Bronchial epithelial cell (primary cell): Measurements from ENCODE around the gene ELOVL1. TPM values are rescaled to one million over a fixed set of nuclear protein-coding genes. Genes with fewer than 3 reads are reported as not detected.

Experiments used
- DNase-seq: peaks from one replicate; pipeline ENCODE4 v3.0.0-alpha.2; 2010; ENCODE audit warnings: low read depth
- FAIRE-seq: peaks from 2 replicates; lab custom pipeline; 2011; peaks lifted over from hg19 to GRCh38; lab: Jason Lieb, UNC
- H3K27me3 ChIP-seq: 2 replicates; pipeline ENCODE4 v1.5.1; 2011; ENCODE audit warnings: low read length; ENCODE audit not compliant: control insufficient read depth, insufficient read depth
- H3K36me3 ChIP-seq: 2 replicates; pipeline ENCODE4 v1.5.1; 2011; ENCODE audit warnings: low read length; ENCODE audit not compliant: control insufficient read depth, insufficient read depth
- H3K4me3 ChIP-seq: 2 replicates; pipeline ENCODE4 v1.5.1; 2011; ENCODE audit warnings: mild to moderate bottlenecking, low read depth, low read length, control low read depth
- CTCF ChIP-seq: IDR thresholded peaks from 2 replicates; pipeline ENCODE4 v1.5.1; 2011; ENCODE audit warnings: mild to moderate bottlenecking, moderate library complexity, low read length, control low read depth, inconsistent platforms; ENCODE audit not compliant: insufficient read depth, severe bottlenecking
- total RNA-seq: library from RNA; depleted of rRNA; stranded (reverse); fragments of >200 nt; gene quantifications from 2 replicates; pipeline ENCODE4 v1.2.1, GENCODE V29; 2014

Gene ELOVL1
- total RNA-seq, 1 donor from 2014 or later = 55.8 TPM

- DNase-seq (no peak), FAIRE-seq (no peak)
- no peak for TF ChIP-seq CTCF
- no peaks in the 10 kb centered on the region for H3K27me3 ChIP-seq
- no peak overlapping the region for H3K4me3 ChIP-seq
- peaks cover 3% of the 10 kb centered on the region for H3K36me3 ChIP-seq
Observed at GRCh38 chr1:43357251-43357650, 10.6 kb downstream of the ELOVL1 start.

- FAIRE-seq (no peak), DNase-seq (no peak)
- no peak for TF ChIP-seq CTCF
- Histone ChIP-seq H3K36me3 (no peaks in the 10 kb centered on the region), H3K4me3 (no peak overlapping the region), H3K27me3 (no peaks in the 10 kb centered on the region)
Observed at GRCh38 chr1:43354936-43355335, 12.9 kb downstream of the ELOVL1 start.

GRCh38 chr1:43354471-43354870 lies 13.3 kb downstream of the ELOVL1 start:
- H3K36me3 ChIP-seq = no peaks in the 10 kb centered on the region
- TF ChIP-seq CTCF = no peak
- DNase-seq = no peak
- FAIRE-seq = peak; percentile 60
- H3K27me3 ChIP-seq = no peaks in the 10 kb centered on the region
- no peak overlapping the region for H3K4me3 ChIP-seq

- FAIRE-seq (no peak), DNase-seq (no peak)
- TF ChIP-seq CTCF = no peak
- no peak overlapping the region for H3K4me3 ChIP-seq
- no peaks in the 10 kb centered on the region for H3K27me3 ChIP-seq
- H3K36me3 ChIP-seq = no peaks in the 10 kb centered on the region
Observed at GRCh38 chr1:43352881-43353280, 14.9 kb downstream of the ELOVL1 start.

- TF ChIP-seq CTCF = no peak
- H3K27me3 ChIP-seq = no peaks in the 10 kb centered on the region
- no peak overlapping the region for H3K4me3 ChIP-seq
- DNase-seq (no peak), FAIRE-seq (no peak)
- H3K36me3 ChIP-seq = no peaks in the 10 kb centered on the region
Observed at GRCh38 chr1:43352351-43352705, 15.5 kb downstream of the ELOVL1 start.

GRCh38 chr1:43351421-43352350 lies 16.1 kb downstream of the ELOVL1 start:
- FAIRE-seq = no peak
- no peaks in the 10 kb centered on the region for H3K36me3 ChIP-seq
- no peaks in the 10 kb centered on the region for H3K27me3 ChIP-seq
- no peak for DNase-seq
- no peak for TF ChIP-seq CTCF
- H3K4me3 ChIP-seq = no peak overlapping the region
